Measurements from ENCODE around the gene ITPR2.
"Not testable (repeated sequence)": the region's sequence is repeated elsewhere in the genome, so short reads cannot be mapped to it uniquely, and the experiment has no call there.

ITPR2 gene

DNA sequence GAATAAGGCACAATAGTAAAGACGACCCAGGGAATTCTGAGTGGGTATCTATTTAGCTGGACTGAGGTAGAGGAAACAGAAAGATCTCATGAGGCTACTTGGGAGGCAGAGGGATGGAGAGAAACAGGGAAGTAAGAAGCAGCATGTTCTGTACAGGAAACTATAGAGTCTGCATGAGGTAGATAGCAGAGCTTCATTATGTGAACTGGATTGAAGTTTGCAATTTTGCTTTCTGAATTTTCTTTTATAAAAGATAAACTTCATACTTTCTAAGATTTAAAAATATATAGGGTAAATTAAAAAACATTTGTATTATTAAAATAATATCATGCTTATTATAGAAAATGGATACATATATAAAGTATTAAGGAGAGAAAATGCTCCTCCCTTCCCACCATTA is 399.3 kb downstream of the ITPR2 start:
- not testable (repeated sequence) for DNase-seq

GRCh38 chr12:26431211-26431610 is 401.8 kb downstream of the ITPR2 start:
- no peak for DNase-seq

DNA sequence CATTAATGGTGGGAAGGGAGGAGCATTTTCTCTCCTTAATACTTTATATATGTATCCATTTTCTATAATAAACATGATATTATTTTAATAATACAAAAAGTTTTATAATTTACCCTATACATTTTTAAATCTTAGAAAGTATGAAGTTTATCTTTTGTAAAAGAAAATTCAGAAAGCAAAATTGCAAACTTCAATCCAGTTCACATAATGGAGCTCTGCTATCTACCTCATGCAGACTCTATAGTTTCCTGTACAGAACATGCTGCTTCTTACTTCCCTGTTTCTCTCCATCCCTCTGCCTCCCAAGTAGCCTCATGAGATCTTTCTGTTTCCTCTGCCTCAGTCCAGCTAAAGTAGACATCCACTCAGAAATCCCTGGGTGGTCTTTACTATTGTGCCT is 402.4 kb downstream of the ITPR2 start:
- not testable (repeated sequence) for DNase-seq

GRCh38 chr12:26429070-26429691 is 403.8 kb downstream of the ITPR2 start:
- DNase-seq: no peak

- no peak for DNase-seq
Measured at GRCh38 chr12:26428420-26428819, 404.6 kb downstream of the ITPR2 start.

GRCh38 chr12:26426652-26427051 is 406.3 kb downstream of the ITPR2 start:
- DNase-seq: no peak

- DNase-seq: no peak
Measured at GRCh38 chr12:26425587-26426260, 407.3 kb downstream of the ITPR2 start.

DNA sequence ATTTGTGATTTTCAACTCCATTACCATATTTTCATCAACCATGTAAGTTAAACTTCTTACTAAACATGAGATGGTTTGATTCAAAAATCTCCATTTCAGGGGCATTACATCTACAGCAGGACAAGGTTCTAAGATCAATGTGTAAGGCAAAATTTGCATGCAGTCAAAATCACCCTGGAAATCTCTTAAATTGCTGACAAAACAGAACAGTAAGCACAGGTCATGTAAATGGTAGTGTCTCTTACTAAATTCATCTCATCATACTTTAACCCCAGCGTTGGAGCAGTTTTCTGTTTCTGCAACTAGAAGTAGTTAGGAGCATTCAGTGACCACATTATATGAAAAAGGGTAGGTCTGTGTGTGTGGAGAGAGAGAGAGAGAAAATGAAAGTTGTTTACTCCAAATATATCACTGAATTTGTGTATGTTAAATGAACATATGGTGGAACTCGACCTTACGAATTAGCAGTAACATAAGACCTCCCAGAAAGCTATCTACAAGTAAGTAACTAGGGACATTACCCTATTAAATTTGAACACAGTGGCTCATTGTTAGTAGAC is 410.1 kb downstream of the ITPR2 start:
- DNase-seq: no peak

DNA sequence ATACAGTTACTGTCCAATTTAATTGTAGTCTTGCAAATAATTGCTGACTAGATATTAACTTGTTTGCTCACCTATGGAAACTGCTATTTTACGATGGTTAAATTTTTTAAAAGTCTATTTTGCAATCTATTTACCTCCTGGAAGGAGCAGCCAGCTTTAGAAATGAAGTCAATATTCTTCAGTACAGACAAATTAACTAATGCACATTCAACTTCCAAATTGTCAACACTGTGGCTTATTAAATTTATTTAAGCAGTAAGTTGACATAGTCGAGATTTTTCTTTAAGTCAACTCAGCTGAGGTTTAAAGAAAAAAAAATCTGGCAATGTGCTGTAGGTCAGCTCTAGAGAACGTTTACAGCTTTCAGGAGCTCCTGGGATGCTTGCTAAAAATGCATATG is 416.4 kb downstream of the ITPR2 start:
- DNase-seq: no peak

DNA sequence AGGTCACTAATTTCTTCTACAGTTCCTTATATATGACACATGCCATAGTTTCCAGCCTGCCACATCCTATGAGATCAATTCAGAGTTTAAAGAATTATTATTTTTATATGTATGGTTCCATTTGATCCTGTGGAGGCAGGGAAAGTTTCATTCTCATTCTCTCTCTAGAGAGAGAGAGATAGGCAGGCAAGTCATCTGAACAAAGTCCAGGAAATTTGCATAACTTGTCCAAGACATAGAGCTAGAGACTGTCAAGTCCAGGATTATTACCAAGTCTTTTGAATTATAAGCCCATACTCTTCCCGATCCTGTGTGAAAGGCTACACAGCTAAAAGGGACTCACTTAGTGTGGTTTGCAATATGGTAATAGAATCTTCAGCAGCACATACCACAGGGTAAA is 422.3 kb downstream of the ITPR2 start:
- DNase-seq: no peak

DNA sequence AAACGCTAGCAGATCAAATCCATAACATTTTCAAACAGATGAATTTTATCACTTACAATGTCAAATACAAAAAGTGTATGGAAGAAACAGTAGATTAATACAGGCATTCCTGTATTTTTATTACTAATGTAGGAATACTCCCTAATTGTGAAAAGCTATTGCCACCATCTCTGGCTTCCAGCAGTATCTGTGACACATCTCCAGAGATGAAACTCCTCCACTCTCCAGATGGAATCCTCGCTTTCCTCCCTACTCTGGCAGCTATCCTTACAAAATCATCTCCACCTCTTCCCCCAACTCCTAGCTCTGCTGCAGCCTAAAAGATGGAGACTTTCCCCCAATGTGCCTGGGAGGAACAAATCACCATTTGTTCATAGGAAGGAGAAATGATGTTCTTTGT is 426.2 kb downstream of the ITPR2 start:
- no peak for DNase-seq

DNA sequence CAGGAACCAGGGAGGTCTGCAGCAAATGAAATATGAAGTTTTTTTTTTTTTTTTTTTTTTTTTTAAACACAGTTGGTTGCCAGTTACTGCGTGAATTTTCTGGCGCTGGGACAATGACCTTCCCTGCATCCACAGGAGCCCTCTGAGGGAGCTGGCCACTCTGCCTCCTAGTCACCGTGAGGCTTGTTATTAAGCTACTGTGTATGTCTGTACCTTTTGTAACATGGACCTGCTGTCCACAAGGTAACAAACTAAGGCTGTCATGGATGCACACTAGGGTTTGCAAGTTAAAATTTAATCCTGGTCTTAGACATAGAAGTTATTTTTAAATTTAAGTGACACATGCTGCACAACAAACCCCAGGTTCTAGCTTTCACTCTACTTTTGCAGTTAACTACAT is 426.6 kb downstream of the ITPR2 start:
- DNase-seq: no peak

GRCh38 chr12:26403601-26404000 is 429.4 kb downstream of the ITPR2 start:
- no peak for DNase-seq

DNA sequence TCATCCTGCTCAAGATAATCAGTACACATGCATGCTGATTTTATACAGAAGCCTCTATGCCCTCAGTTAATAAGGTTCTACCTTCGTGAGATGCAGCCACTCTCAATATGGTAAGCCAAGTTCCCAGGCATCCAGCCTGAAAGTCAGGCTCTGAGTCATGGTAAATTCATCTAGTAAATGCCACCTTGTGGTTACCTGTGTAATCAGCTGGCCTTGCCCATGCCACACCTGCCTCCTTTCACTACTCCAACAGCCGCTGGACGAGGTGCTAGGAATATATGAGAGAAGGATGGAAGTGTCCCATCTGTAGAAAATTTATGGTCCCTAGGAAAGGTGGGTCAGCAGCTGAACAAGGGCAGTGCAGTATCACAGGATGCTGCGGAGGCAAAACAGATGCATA is 430.3 kb downstream of the ITPR2 start:
- DNase-seq: no peak

- no peak for DNase-seq
Measured at GRCh38 chr12:26401874-26402273, 431.1 kb downstream of the ITPR2 start.

DNA sequence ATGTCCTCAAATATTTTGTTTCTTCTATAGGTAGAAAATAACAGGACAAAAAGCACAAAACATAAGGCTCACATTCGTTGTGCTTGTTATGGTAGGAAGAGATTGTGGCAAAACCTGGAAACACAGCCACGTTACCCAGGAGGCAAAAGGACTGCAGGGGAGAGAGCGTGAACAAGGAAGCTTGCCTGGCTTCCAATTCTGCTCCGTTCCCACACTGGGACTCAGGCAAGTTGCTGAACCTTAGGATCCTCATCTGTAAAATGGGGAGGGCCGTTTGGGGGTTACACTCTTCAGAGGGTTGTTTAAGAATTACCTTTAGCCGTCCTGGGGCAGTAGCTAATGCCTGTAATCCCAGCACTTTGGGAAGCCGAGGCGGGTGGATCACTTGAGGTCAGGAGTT is 432.4 kb downstream of the ITPR2 start:
- DNase-seq: no peak

DNA sequence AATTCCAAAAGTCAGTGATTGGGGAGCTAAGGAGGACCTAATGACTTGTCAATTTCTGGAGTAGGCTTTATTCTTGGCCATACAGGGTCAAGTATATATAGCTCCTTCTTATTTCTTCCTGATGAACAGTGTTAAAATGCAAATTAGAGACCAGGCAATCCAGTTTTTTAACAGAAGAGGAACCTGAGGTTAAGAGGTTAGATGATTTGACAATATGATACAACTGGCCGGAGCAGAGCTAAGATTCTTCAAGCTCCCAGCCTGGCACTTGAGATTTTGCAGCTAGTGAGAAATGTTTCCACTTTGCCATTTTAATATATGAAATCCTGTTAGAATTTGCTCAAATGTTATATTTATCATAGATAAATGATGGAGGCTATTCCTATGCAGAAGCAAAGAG is 433.6 kb downstream of the ITPR2 start:
- DNase-seq: no peak

- DNase-seq: no peak
Measured at GRCh38 chr12:26396402-26396801, 436.6 kb downstream of the ITPR2 start.

DNA sequence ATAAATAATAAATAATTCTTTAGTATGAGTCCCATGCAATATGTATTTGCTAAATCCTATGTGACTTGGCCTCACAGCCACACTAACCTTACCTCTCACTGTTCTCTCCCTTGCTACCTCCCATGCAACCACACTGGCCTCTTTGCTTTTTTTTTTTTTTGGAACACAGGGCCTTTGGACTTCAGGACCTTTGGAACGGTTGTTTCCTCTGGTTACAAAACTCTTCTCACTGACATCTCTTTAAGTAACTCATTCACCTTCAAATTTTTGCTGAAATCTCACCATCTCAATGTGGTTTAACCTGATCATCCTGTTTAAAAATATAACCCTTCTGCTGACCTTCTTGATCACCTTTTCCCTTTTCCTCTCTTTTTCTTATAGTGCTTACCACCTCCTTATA is 443.7 kb downstream of the ITPR2 start:
- DNase-seq: no peak

DNA sequence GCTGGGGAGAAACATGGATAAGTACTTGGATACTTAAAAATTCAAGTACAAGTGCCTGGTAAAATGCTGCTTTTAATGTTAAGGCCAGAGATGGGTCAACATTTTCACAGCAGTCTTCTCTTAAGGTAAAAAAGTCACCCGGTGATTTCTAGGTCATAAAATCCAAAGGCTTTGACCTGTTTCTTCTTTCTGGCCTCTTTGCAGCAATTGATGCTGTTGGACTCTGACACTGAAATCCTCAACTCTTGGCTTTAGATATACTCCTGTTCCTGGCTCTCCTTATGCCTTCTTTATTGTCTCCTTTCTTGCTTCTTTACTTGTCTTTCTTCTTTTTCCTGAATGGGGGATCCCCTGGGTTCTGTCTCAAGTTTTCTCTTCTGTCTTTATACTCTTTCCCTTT is 448.5 kb downstream of the ITPR2 start:
- DNase-seq: no peak

GRCh38 chr12:26383041-26383440 is 450.0 kb downstream of the ITPR2 start:
- no peak for DNase-seq

DNA sequence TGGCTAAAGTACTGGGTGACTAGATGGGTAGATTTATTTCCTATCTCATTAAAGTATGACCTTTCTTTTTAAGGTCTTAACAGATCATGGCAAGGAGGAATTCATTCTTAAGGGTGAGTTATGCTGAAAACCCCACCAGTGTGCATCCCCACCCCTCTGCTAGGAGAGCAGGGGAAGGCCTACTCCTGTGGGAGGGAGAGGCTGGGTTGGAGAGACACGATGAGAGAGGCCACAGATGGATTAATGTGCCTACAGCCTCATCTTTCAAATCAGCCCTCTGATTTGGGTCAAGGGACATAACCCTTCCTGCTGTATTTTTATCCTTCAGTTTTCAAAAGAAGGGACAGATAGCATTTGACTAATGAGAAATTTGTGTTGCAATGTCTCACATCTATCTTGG is 452.1 kb downstream of the ITPR2 start:
- DNase-seq: no peak

DNA sequence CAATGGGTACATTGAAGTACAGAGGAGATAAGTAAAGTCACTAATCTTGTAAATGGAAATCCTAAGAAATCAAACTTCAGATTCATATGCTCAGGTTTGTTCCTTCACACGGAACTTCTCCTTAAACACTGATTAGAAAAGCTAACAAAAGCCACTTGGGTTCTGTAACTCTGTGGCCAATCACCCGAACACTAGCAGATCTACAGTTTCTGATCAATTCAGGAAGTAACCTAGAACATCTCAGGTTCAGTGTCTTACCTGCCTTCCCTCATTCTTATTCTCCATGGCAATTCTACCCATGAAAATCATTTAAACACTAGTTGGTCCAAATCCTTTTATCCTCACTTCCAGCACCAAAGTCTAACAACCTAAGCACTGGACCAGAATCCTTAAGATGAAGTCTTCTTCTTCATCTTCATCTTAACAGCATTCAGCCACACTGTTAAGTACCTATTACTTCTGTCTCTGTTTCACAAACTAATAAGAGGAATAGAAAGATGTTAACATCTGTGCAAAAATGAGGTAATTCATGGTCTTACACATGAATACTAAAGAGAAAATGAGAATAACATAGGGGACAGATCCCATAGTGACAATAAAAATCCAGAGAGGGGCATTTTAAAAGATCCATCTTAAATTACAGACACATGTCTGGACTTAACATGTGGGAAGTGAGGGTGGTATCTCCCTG is 453.1 kb downstream of the ITPR2 start:
- no peak for DNase-seq

DNA sequence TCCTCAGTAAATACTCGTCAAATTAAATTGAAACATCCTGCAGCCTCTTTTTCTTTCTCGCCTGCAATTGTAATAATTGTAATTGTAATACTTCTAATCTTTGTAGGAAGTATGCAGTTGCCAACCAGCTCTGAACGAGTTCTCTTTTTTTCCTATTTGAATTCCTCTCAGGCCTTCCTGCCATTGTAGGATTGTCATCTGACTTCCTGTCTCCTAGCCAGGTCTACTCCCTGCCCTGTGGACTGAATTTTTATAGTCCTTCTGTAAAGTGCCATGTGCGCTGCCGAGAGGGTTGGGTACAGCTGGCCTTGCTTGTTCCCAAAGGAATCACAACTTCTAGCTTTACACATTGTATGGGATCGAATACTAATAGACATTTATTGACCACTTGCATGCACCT is 454.3 kb downstream of the ITPR2 start:
- DNase-seq: no peak

Data from T-helper 9 cell (primary cell).